Measurements from ENCODE around the gene KLK14.

GRCh38 chr19:51084505-51084904 lies 1.8 kb upstream of the KLK14 start:
- TF ChIP-seq POLR2A (IDR thresholded peaks at IDR 0.05) (no peak), CTCF (IDR thresholded peaks at IDR 0.05) (no peak)
